Activated CD4-positive, alpha-beta T cell treated with anti-CD3 and anti-CD28 coated beads, Interleukin-2, amount 50 U/mL, for 24 hours (primary cell): Measurements from ENCODE around the gene CIP2A.
"Not testable (repeated sequence)": the region's sequence is repeated elsewhere in the genome, so short reads cannot be mapped to it uniquely, and the experiment has no call there.

ENCODE experiments used
- DNase-seq, 2 donors: peaks; one replicate each; pipeline ENCODE4 v3.0.0-alpha.2; 2020; ENCODE audit warnings: low read depth in 1 of 2, low spot score in 1 of 2

CIP2A gene

GRCh38 chr3:108589081-108589997 is at the start of gene CIP2A, which contains the start of gene DZIP3:
Gene CIP2A, minus strand, starts transcription at chr3:108589438. Its CDS starts 63 bp downstream, at chr3:108589375.
Gene DZIP3, plus strand, starts transcription at chr3:108589722. Its CDS starts 15,685 bp downstream, at chr3:108605407.
- DNase-seq = peak; percentile 67 to 74

GRCh38 chr3:108629974-108630373 is 40.7 kb upstream of the CIP2A start:
- no peak for DNase-seq

GRCh38 chr3:108623504-108623903 is 34.3 kb upstream of the CIP2A start:
- no peak for DNase-seq

- DNase-seq = no peak
Observed at GRCh38 chr3:108620250-108620649, 31.0 kb upstream of the CIP2A start.

GRCh38 chr3:108616090-108616489 is 26.9 kb upstream of the CIP2A start:
- DNase-seq = not testable (repeated sequence)

- DNase-seq = no peak
Observed at GRCh38 chr3:108610651-108611050, 21.4 kb upstream of the CIP2A start.

- no peak for DNase-seq
Observed at GRCh38 chr3:108608750-108609149, 19.5 kb upstream of the CIP2A start.

- no peak for DNase-seq
Observed at GRCh38 chr3:108605491-108605890, 16.3 kb upstream of the CIP2A start.

GRCh38 chr3:108605028-108605427 is 15.8 kb upstream of the CIP2A start:
- no peak for DNase-seq

- DNase-seq = no peak
Observed at GRCh38 chr3:108603691-108604090, 14.5 kb upstream of the CIP2A start.

GRCh38 chr3:108602935-108603294 is 13.7 kb upstream of the CIP2A start:
- DNase-seq = no peak

GRCh38 chr3:108602249-108602934 is 13.2 kb upstream of the CIP2A start:
- no peak for DNase-seq

GRCh38 chr3:108599677-108600409 is 10.6 kb upstream of the CIP2A start:
- no peak for DNase-seq

GRCh38 chr3:108598375-108598774 is 9.1 kb upstream of the CIP2A start:
- DNase-seq = no peak

- DNase-seq = no peak
Observed at GRCh38 chr3:108595321-108595720, 6.1 kb upstream of the CIP2A start.

- DNase-seq = no peak
Observed at GRCh38 chr3:108590460-108590859, 1.2 kb upstream of the CIP2A start.

- DNase-seq = no peak
Observed at GRCh38 chr3:108589998-108590323, 723 bp upstream of the CIP2A start.

GRCh38 chr3:108588601-108589000 is 637 bp downstream of the CIP2A start:
- no peak for DNase-seq

- DNase-seq = no peak
Observed at GRCh38 chr3:108578064-108578463, 11.2 kb downstream of the CIP2A start.

GRCh38 chr3:108569336-108569735 is 19.9 kb downstream of the CIP2A start:
- no peak for DNase-seq

- DNase-seq = no peak
Observed at GRCh38 chr3:108566599-108566998, 22.6 kb downstream of the CIP2A start.

GRCh38 chr3:108565506-108565905 is 23.7 kb downstream of the CIP2A start:
- no peak for DNase-seq
